Parathyroid adenoma (tissue), 2 donors: ENCODE results near the gene MAB21L1.

Experiments
- H2AFZ ChIP-seq: fragments of 300-600 bp; sonication (generic); one replicate; pipeline ENCODE4 v1.7.0; 2017; ENCODE audit warnings: antibody characterized with exemption, mild to moderate bottlenecking
- H3K27ac ChIP-seq: fragments of 300-600 bp; sonication (generic); one replicate; pipeline ENCODE4 v1.7.0; 2017
- H3K27me3 ChIP-seq: fragments of 300-600 bp; sonication (generic); one replicate; pipeline ENCODE4 v1.7.0; 2017; ENCODE audit warnings: low read length; ENCODE audit not compliant: control insufficient read depth, insufficient read depth
- H3K36me3 ChIP-seq: fragments of 300-600 bp; sonication (generic); one replicate; pipeline ENCODE4 v1.7.0; 2017; ENCODE audit warnings: low read length; ENCODE audit not compliant: control insufficient read depth, insufficient read depth
- H3K4me1 ChIP-seq: fragments of 300-600 bp; sonication (generic); one replicate; pipeline ENCODE4 v1.7.0; 2017; ENCODE audit warnings: control low read depth
- H3K4me2 ChIP-seq: fragments of 300-600 bp; sonication (generic); one replicate; pipeline ENCODE4 v1.7.0; 2017; ENCODE audit warnings: low read length
- H3K4me3 ChIP-seq: fragments of 300-600 bp; sonication (generic); one replicate; pipeline ENCODE4 v1.7.0; 2017; ENCODE audit warnings: low read depth, low read length
- H3K79me2 ChIP-seq: fragments of 300-600 bp; sonication (generic); one replicate; pipeline ENCODE4 v1.7.0; 2017; ENCODE audit warnings: control low read depth
- H3K9ac ChIP-seq: fragments of 300-600 bp; sonication (generic); one replicate; pipeline ENCODE4 v1.7.0; 2017; ENCODE audit warnings: mild to moderate bottlenecking
- H3K9me3 ChIP-seq: fragments of 300-600 bp; sonication (generic); one replicate; pipeline ENCODE4 v1.7.0; 2017; ENCODE audit warnings: low read length; ENCODE audit not compliant: control insufficient read depth
- CTCF ChIP-seq: fragments of 300-600 bp; sonication (generic); IDR thresholded peaks from one replicate; pipeline ENCODE4 v1.7.0; 2017; ENCODE audit warnings: antibody characterized with exemption, mild to moderate bottlenecking
- donor health status: primary hyperparathyroidism.

Gene MAB21L1

GRCh38 chr13:35481777-35482176, 5.3 kb upstream of the MAB21L1 start:
- Histone ChIP-seq H3K9ac (no peak overlapping the region), H3K27me3 (no peaks in the 10 kb centered on the region), H2AFZ (no peak overlapping the region), H3K27ac (no peak overlapping the region), H3K9me3 (no peaks in the 10 kb centered on the region), H3K36me3 (no peaks in the 10 kb centered on the region), H3K4me3 (no peak overlapping the region), H3K4me2 (no peak overlapping the region), H3K79me2 (no peaks in the 10 kb centered on the region), H3K4me1 (no peaks in the 10 kb centered on the region)
- no peak for TF ChIP-seq CTCF

- Histone ChIP-seq H3K27me3 (no peaks in the 10 kb centered on the region), H3K4me2 (no peak overlapping the region), H3K4me1 (no peaks in the 10 kb centered on the region), H2AFZ (no peak overlapping the region), H3K79me2 (no peaks in the 10 kb centered on the region), H3K27ac (no peak overlapping the region), H3K9ac (no peak overlapping the region), H3K9me3 (no peaks in the 10 kb centered on the region), H3K36me3 (no peaks in the 10 kb centered on the region), H3K4me3 (no peak overlapping the region)
- TF ChIP-seq CTCF: no peak
These were observed 3.9 kb upstream of the MAB21L1 start for GRCh38 chr13:35480346-35480745.

GRCh38 chr13:35479706-35480105, 3.2 kb upstream of the MAB21L1 start:
- no peak overlapping the region for H3K9ac ChIP-seq
- H3K27me3 ChIP-seq: no peaks in the 10 kb centered on the region
- H3K4me1 ChIP-seq: no peaks in the 10 kb centered on the region
- H3K4me3 ChIP-seq: no peak overlapping the region
- H3K9me3 ChIP-seq: no peaks in the 10 kb centered on the region
- no peaks in the 10 kb centered on the region for H3K79me2 ChIP-seq
- H3K27ac ChIP-seq: no peak overlapping the region
- H2AFZ ChIP-seq: no peak overlapping the region
- no peak overlapping the region for H3K4me2 ChIP-seq
- H3K36me3 ChIP-seq: no peaks in the 10 kb centered on the region
- no peak for TF ChIP-seq CTCF

- Histone ChIP-seq H3K4me1 (no peaks in the 10 kb centered on the region), H3K4me3 (no peak overlapping the region), H2AFZ (no peak overlapping the region), H3K9ac (no peak overlapping the region), H3K9me3 (no peaks in the 10 kb centered on the region), H3K79me2 (no peaks in the 10 kb centered on the region), H3K4me2 (no peak overlapping the region), H3K36me3 (no peaks in the 10 kb centered on the region), H3K27ac (no peak overlapping the region), H3K27me3 (no peaks in the 10 kb centered on the region)
- no peak for TF ChIP-seq CTCF
These were observed 2.6 kb upstream of the MAB21L1 start for GRCh38 chr13:35479038-35479492.

GRCh38 chr13:35478271-35479037, 2.0 kb upstream of the MAB21L1 start:
- Histone ChIP-seq H3K27me3 (no peaks in the 10 kb centered on the region), H3K4me3 (no peak overlapping the region), H3K27ac (no peak overlapping the region), H3K9me3 (no peaks in the 10 kb centered on the region), H3K4me1 (no peaks in the 10 kb centered on the region), H3K9ac (no peak overlapping the region), H3K36me3 (no peaks in the 10 kb centered on the region), H3K79me2 (no peaks in the 10 kb centered on the region), H3K4me2 (no peak overlapping the region), H2AFZ (no peak overlapping the region)
- no peak for TF ChIP-seq CTCF
